Stromal cell of bone marrow (primary cell): Measurements from ENCODE around the gene XRN1.
"Not testable (repeated sequence)": the region's sequence is repeated elsewhere in the genome, so short reads cannot be mapped to it uniquely, and the experiment has no call there.

ENCODE experiments used
- DNase-seq: peaks from one replicate; pipeline ENCODE4 v3.0.0-alpha.2; 2012; ENCODE audit warnings: low read depth

The XRN1 gene

DNA sequence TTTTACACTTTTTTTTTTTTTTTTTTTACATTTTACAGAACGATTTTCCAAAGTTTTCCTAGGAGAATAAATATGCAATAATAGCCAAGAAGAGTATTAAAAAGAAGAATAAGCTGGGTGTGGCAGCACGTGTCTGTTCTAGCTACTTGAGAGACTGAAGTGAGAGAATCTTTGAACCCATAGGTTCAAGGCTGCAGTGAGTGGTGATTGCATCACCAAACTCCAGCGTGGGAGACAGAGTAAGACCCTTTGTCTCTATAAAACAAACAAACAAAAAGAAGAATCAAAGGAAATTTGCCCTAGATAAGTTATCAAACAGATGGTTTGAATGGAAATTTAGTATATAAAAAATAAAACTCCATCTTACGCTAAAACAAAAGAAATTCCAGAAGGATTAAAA lies 13.3 kb downstream of the XRN1 start:
- DNase-seq: no peak

- no peak for DNase-seq
These were observed 14.7 kb downstream of the XRN1 start for GRCh38 chr3:142433110-142433509.

DNA sequence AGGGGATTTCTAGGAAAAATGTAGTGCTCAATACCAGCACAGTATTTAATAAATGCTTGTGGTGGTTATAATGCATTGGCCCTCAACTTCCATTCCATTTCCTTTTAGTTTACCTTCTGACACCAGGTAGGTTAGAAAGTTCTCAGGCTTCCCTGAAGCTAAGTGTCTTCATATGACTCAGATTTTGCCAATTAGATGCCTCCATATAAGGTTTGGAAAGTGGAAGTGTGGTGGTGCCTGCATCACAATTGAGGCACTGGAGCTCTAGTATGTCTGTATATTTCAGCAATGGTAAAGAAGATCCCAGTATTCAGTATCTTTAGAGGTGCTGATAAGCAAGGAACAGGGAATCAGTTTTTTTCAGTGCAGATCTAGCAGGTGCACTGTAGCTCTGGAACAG lies 18.3 kb downstream of the XRN1 start:
- DNase-seq: no peak

DNA sequence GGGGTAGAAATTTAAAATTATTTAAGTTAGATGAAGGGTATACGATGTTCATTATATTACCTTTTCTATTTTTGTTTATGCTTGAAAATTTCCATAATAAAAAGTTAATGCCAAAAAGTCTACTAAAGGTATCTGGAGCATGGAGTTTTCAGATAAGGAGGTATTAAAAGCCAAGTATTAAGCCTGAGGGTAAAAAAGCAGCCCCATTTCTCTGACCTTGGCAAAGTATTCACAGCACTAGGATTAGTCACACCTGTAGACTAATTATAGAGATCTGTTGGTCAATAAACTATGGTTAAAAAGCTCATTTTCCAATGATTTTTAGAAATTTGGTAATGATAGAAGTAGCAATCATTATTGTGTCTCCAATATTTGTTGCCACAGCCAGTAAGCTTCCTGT lies 23.1 kb downstream of the XRN1 start:
- no peak for DNase-seq

- DNase-seq: no peak
These were observed 28.8 kb downstream of the XRN1 start for GRCh38 chr3:142418926-142419592.

DNA sequence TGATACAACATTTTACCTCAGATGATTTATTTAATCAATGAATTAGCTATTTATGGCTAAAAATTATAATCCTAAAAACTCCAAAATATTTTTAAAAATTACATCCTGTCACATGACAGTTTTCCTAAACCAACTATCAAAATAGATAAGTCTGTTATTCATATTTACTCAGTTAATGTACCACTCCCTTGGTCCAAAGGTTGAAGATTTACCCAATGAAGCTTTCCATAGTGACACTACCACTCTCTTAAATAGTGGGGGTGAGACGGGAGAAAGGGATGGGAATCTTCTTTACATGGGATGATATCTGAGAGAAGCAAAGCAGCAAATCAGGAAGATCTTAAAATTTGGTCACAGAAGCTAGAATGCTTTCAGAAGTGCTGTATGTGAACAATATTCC lies 30.5 kb downstream of the XRN1 start:
- no peak for DNase-seq

GRCh38 chr3:142400537-142400936 lies 47.3 kb downstream of the XRN1 start:
- DNase-seq: not testable (repeated sequence)

DNA sequence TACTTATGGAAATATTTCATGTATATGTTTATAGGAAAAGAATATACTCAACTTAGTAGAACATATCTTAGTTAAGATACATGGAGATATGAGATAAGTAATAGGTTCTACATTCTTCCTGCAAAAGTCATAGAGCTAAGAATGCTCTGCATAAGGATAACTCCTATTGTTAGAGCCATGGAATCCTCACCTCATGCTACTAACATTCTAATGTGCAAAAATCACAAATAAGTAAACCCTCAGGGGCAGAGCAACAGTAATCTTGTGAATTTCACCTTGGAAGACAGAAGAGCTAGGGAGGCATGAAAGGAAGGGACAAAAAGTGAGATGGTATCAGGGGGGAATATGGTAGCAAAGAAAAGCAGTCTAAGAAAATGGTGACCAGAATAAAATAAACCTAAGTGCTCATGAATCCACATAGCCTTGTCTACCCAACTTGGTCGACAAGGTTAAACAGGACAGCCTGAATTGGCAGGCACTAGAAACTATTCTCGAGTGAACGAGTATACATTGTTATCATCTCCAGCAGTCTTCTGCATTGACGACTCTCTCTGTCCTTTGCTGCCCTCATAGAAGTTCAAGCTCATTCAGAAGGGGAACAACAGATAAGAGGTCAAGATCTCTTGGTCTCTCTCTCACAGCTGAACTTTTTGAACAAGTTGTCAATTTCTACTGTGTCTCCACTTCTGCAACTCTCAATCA lies 52.8 kb downstream of the XRN1 start:
- no peak for DNase-seq

DNA sequence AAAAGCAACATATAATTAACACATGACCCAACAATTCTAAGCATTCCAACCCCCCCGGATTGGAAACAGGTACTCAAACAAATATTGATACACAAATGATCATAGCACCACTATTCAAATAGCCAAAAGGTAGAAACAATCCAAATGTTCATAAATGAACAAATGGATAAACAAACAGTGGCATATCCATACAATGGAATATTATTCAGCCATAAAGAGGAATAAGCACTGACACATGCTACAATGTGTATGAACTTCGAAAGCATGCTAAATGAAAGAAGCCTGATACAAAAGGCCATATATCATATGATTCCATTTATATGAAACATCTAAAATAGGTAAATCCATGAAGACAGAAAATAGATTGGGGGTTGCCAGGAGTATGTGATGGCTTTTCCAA lies 62.8 kb downstream of the XRN1 start:
- no peak for DNase-seq

- DNase-seq: no peak
These were observed 73.2 kb downstream of the XRN1 start for GRCh38 chr3:142374687-142375086.

- DNase-seq: not testable (repeated sequence)
These were observed 78.3 kb downstream of the XRN1 start for GRCh38 chr3:142369576-142369975.

DNA sequence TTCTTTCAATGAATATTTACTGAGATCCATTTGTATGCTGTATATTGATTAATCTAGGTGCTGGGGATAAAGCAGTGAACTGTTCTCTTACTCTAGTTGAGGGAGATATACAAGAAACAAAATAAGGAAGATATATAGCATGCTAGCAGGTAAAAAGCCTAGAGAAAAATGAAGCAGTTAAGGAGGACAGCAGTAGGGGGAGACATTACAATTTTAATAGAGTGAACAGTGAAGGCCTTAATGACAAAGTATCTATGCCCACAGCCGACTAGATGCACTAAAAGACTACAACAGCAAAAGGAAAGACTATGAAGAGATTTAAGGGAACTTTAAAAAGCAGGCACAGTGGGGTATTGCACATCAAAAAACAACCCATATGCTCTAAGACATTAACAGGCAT lies 81.4 kb downstream of the XRN1 start:
- DNase-seq: no peak

DNA sequence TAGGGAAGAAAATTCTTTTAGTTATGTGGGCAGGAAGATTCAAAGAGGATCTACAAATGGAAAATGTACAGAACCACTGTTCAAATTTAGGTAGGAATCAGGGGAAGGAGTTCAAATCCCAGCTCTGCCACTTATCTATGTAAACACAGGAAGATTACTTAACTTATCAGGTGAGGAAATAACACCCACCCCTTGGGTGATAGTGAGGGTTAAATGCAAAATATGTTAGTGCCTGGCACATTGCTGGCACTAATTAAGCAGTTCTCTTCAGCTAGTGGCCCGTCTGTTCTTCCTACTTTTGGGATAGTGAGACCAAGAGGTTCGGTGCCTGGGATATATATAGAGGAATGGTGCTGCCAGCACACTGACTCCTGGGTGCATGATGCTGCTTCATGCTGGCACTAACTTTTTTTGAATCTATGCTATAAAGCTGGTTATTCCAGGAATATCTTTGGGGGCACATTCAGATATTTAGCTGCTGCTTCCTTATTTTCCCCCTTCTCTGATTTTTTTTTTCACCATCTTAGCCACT lies 83.8 kb downstream of the XRN1 start:
- DNase-seq: no peak

DNA sequence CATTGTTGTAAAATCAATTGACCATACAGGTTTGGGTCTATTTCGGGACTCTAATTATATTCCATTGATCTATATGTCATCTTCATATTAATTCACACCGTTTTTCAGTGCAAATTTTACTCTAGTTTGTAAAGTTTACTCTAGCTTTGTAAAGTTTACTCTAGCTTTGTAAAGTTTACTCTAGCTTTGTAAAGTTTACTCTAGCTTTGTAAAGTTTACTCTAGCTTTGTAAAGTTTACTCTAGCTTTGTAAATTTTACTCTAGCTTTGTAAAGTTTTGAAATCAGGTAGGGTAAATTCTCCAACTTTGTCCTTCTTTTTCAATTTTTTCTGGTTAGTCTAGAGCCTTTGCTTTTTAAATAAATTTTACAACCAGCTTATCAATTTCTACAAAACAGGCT lies 84.4 kb downstream of the XRN1 start:
- DNase-seq: not testable (repeated sequence)

DNA sequence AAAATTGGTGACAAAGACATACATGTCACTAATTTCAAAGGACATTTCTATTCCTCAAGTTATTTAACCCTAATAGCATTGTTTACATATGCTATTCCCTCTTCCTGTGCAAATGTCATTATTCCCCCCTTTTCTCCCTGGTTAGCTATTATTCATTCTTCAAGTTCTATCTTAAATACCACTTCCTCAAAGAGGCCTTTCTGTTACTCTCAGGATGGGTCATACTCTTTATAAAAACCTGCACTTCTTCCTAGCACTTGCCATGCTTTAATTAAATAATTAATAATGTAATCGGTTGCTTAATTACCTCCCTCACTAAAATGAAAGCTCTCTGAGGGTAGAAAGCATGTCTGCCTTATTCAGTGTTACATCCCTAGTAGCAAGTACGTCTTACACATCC lies 88.5 kb downstream of the XRN1 start:
- DNase-seq: no peak

DNA sequence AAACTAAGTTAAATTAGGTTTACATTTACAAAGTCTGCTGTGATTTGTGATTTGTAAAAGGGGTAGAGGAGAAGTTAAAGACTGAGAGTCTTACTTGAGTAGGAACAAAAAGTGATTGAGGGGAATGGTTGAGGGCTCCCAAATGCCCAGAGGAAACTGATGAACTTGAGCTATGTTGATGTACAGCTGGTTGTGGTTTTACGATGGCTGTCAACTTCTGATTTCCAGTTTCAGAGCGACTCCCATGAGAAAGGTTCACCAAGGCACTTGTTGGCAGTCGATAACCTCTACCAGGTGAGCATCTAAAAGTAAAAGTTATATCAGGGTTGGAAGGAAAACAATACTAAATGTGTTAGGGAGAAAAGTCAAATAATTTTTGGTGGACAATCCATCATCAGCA lies 91.0 kb downstream of the XRN1 start:
- DNase-seq: no peak

- DNase-seq: no peak
These were observed 92.1 kb downstream of the XRN1 start for GRCh38 chr3:142355692-142356091.

DNA sequence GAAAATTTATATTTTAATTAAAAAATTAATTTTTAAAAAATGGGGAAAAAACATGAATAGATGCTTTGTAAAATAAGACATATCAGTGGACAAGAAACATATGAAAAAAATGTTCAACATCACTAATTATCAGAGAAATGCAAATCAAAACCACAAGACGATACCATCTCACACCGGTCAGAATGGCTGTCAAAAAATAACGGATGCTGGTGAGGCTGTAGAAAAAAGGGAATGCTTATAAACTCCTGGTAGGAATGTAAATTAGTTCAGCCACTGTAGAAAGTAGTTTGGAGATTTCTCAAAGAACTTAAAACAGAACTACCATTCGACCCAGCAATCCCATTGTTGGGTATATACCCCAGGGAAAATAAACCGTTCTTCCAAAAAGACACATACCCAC lies 93.8 kb downstream of the XRN1 start:
- DNase-seq: no peak

DNA sequence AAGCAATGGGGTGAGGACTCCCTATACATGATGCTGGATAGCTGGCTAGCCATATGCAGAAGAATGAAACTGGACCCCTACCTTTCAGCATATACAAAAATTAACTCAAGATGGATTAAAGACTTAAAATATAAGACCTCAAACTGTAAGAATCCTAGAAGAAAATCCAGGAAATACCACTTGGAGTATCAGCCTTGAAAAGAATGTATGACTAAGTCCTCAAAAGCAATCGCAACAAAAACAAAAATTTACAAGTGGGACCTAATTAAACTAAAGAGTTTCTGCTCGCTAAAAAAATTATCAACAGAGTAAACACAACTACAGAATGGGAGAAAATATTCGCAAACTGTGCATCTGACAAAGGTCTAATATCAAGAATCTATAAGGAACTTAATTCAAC lies 94.3 kb downstream of the XRN1 start:
- DNase-seq: no peak

GRCh38 chr3:142352698-142353097 lies 95.1 kb downstream of the XRN1 start:
- DNase-seq: not testable (repeated sequence)

DNA sequence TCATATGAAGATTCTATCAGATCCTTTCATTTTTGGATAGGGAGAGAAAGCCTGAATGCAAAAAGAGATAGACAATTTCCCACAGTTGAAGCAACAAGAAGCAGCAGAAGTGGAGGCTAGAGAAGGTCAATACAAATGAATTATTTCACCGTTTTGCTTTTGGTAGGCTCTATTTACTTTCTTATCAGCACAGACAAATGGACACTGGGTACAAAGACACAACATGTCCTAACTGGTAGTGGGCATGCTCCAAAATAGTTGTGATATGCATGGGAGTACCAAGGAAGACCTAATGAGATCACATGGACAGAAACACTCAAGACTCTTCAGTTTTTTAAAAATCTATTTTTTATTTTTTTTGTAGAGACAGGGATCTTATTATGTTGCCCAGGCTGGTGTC lies 99.4 kb downstream of the XRN1 start:
- DNase-seq: no peak

DNA sequence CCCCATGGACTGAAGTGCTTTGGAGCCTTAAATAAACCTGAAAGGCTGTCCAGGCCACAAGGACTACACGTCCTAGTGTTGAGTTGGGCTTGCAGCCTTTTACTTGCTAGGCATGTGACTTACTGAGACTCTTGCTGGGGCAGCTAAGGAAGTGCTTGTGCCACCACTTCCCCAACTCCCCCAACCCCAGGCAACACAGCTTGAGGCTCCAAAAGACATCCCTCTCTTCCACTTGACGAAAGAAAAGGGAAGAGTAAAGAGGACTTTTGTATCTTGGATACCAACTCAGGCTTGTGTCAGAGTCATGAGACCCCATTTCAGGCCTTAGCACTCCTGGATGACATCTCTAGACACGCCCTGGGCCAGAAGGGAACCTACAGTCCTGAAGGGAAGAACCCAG lies 109.8 kb downstream of the XRN1 start:
- DNase-seq: no peak

DNA sequence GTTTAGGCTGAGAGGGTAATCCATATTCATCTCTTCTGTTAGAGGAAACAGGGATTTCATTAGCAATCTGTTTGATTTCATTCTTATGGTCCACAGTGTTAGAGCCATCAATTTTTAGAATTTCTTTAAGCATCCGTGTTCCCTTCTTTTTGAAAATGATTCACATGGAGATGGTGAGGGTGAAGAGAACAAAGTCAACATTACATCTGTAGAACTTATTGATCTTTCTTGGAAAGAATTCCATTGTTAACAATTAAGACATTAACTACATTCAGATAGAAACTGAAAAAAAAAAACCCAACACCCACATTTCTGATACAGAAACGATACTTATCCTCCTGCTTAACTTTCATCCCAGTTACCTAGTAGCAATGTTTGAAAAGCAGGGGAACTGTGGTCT lies 115.4 kb downstream of the XRN1 start:
- no peak for DNase-seq
